Small intestine (tissue), 7 donors: ENCODE results near the gene SLC25A45. TPM values are rescaled to one million over a fixed set of nuclear protein-coding genes. Genes with fewer than 3 reads are reported as not detected.

Experiments used
- DNase-seq, 2 donors: peaks; one replicate each; pipeline versions ENCODE4 v3.0.0 to v3.0.0-alpha.2; 2013
- FAIRE-seq: peaks from 2 replicates; lab custom pipeline; 2012; peaks lifted over from hg19 to GRCh38; lab: Jason Lieb, UNC
- H3K27ac ChIP-seq, 3 donors: one replicate each; pipeline ENCODE4 v1.5.1; 2013; ENCODE audit warnings: low read length in 2 of 3, mild to moderate bottlenecking in 2 of 3, control low read depth in 1 of 3, inconsistent platforms in 1 of 3, low read depth in 1 of 3, moderate library complexity in 1 of 3
- H3K27me3 ChIP-seq, 3 donors: one replicate each; pipeline ENCODE4 v1.6.1; 2013; ENCODE audit warnings: low read length in 3 of 3, inconsistent platforms in 1 of 3; ENCODE audit not compliant: control insufficient read depth in 3 of 3, insufficient read depth in 3 of 3
- H3K36me3 ChIP-seq, 3 donors: one replicate each; pipeline ENCODE4 v1.6.1; 2013; ENCODE audit warnings: low read length in 3 of 3, inconsistent platforms in 1 of 3, low read depth in 1 of 3, mild to moderate bottlenecking in 1 of 3, moderate library complexity in 1 of 3; ENCODE audit not compliant: control insufficient read depth in 3 of 3, insufficient read depth in 2 of 3
- H3K4me1 ChIP-seq, 3 donors: one replicate each; pipeline ENCODE4 v1.6.1; 2013; ENCODE audit warnings: low read length in 2 of 3, inconsistent platforms in 1 of 3, low read depth in 1 of 3, mild to moderate bottlenecking in 1 of 3, moderate library complexity in 1 of 3; ENCODE audit not compliant: control insufficient read depth in 3 of 3, insufficient read depth in 2 of 3
- H3K4me3 ChIP-seq, 3 donors: one replicate each; pipeline ENCODE4 v1.5.1; 2013; ENCODE audit warnings: low read length in 3 of 3, control low read depth in 1 of 3, inconsistent platforms in 1 of 3, low read depth in 1 of 3, mild to moderate bottlenecking in 1 of 3, moderate library complexity in 1 of 3
- H3K9me3 ChIP-seq, 2 donors: one replicate each; pipeline ENCODE4 v1.6.1; 2013; ENCODE audit warnings: low read depth in 1 of 2, low read length in 1 of 2; ENCODE audit not compliant: control insufficient read depth in 2 of 2, insufficient read depth in 1 of 2
- WGBS, 3 donors: extraction: QIAGEN DNeasy Blood & Tissue Kit; methylation state at CpG; one replicate each; pipeline ENCODE4 v1.1.7; 2013; 5-methylcytosine and 5-hydroxymethylcytosine counted together
- polyA plus RNA-seq, 4 donors: library from polyadenylated mRNA; stranded (reverse) in 3 of 4; unstranded in 1 of 4; fragments of 200-250 nt in 3 of 4; fragments of 120-200 nt in 1 of 4; gene quantifications; one replicate each; pipeline versions ENCODE4 v1.2.1 to v1.2.3, GENCODE V29; 2013
- donor health status: healthy with polysubstance abuse.
- donor health status: control.
- donor health status: control.
- donor health status: Bipolar disorder and iron deficiency.
- donor health status: healthy.

The SLC25A45 gene
- polyA plus RNA-seq, 4 donors = 13.9 to 35.4 (median 22.1) TPM

- Histone ChIP-seq H3K27ac (no peak overlapping the region), H3K36me3 (no peaks in the 10 kb centered on the region), H3K9me3 (no peaks in the 10 kb centered on the region), H3K4me1 (peaks cover under 1 to 23% (median 4%) of the 10 kb centered on the region in 3 donors), H3K4me3 (no peak overlapping the region), H3K27me3 (no peaks in the 10 kb centered on the region)
- DNase-seq (no peak), FAIRE-seq (no peak)
- WGBS, 3 donors = 49 to 51% (median 50%) methylated on average over 2 of the region's 2 CpGs
These were observed 53.0 kb downstream of the SLC25A45 start for GRCh38 chr11:65329478-65329877.

DNA sequence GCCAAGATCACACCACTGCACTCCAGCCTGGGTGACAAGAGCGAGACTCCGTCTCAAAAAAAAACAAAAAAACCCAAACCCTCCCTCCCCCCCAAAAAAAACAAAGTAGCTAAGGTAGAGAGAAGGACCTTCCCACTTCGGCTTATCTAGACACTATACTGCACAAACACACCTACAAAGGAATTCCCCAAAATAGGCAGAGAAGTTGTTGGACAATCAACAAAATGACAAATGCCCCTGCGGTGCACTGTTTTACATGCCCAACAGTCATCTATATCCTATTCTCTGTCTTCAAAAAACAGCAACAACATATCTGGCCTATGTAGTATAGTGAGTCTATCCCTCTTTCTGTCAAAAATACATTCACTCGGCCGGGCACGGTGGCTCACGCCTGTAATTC, 55.4 kb downstream of the SLC25A45 start:
- Histone ChIP-seq H3K4me3 (no peak overlapping the region), H3K36me3 (peaks cover 0 to 17% (median 0%) of the 10 kb centered on the region in 3 donors), H3K27ac (no peak overlapping the region), H3K9me3 (no peaks in the 10 kb centered on the region), H3K27me3 (no peaks in the 10 kb centered on the region), H3K4me1 (peaks cover 0 to 23% (median 4%) of the 10 kb centered on the region in 3 donors)
- no peak for FAIRE-seq
- no peak for DNase-seq
- 48 to 81% (median 68%) methylated on average over 8 of the region's 8 CpGs for WGBS, 3 donors

DNA sequence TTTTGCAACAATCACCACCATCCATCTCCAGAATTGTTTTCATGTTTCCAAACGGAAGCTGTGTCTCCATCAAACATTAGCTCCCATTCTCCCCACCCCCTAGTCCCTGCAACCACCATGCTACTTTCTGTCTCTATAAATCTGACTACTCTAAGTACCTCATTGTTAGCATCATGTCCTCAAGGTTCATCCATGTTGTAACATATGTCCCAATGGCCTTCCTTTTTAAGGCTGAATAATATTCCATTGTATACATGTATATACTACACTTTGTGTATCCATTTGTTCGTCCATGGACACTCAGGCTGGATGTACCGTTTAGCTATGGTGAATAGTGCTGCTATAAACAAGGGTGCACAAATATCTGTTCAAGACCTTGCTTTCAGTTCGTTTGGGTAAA, 57.0 kb downstream of the SLC25A45 start:
- no peak for DNase-seq
- no peak for FAIRE-seq
- WGBS, 3 donors = 78 to 90% (median 84%) methylated on average over 4 of the region's 4 CpGs
- no peak overlapping the region for H3K4me3 ChIP-seq
- no peak overlapping the region for H3K27ac ChIP-seq
- peaks cover 3 to 32% (median 4%) of the 10 kb centered on the region in 3 donors for H3K36me3 ChIP-seq
- peaks cover 0 to 23% (median 4%) of the 10 kb centered on the region in 3 donors for H3K4me1 ChIP-seq
- H3K9me3 ChIP-seq = no peaks in the 10 kb centered on the region
- no peaks in the 10 kb centered on the region for H3K27me3 ChIP-seq

Other genes with a start within 250 kb of the SLC25A45 start
- 10 to 100 TPM; 10.5 to 34.4 (median 19.5) TPM for gene SYVN1, start 248.1 kb downstream of the SLC25A45 start, polyA plus RNA-seq
- gene SPDYC, start 212.4 kb downstream of the SLC25A45 start, polyA plus RNA-seq = under 1 TPM in 1 of 4 donors, not detected in 3; 0.13 TPM
- gene CAPN1, start 200.7 kb downstream of the SLC25A45 start, polyA plus RNA-seq = 100 to 1,000 TPM; 107 to 218 (median 205) TPM
- gene POLA2, start 120.7 kb downstream of the SLC25A45 start, polyA plus RNA-seq = 10 to 100 TPM in 2 of 4 donors, 1 to 10 TPM in 2; 1.3 to 14.8 (median 9.1) TPM
- 10 to 100 TPM; 10.4 to 39.4 (median 25.7) TPM for gene CDC42EP2, start 67.8 kb downstream of the SLC25A45 start, polyA plus RNA-seq
- 10 to 100 TPM; 12.5 to 45.0 (median 20.1) TPM for gene DPF2, start 48.8 kb downstream of the SLC25A45 start, polyA plus RNA-seq
- gene TIGD3, start 27.9 kb downstream of the SLC25A45 start, polyA plus RNA-seq = 1 to 10 TPM; 2.1 to 9.4 (median 3.8) TPM
- gene FRMD8, start 4.0 kb upstream of the SLC25A45 start, polyA plus RNA-seq = 10 to 100 TPM; 24.4 to 31.1 (median 26.9) TPM
- gene NEAT1, start 40.2 kb upstream of the SLC25A45 start, polyA plus RNA-seq = 1,000 to 10,000 TPM in 2 of 4 donors, 100 to 1,000 TPM in 2; 256 to 3,420 (median 1,041) TPM
- gene MALAT1, start 116.4 kb upstream of the SLC25A45 start, polyA plus RNA-seq = 100 to 1,000 TPM; 155 to 454 (median 226) TPM
- 10 to 100 TPM; 46.7 to 76.9 (median 61.0) TPM for gene SCYL1, start 142.4 kb upstream of the SLC25A45 start, polyA plus RNA-seq
- 10 to 100 TPM in 3 of 4 donors, 1 to 10 TPM in 1; 6.5 to 77.6 (median 21.3) TPM for gene LTBP3, start 175.7 kb upstream of the SLC25A45 start, polyA plus RNA-seq
- 10 to 100 TPM; 27.7 to 49.2 (median 35.0) TPM for gene ZNRD2, start 187.8 kb upstream of the SLC25A45 start, polyA plus RNA-seq
- gene FAM89B, start 189.9 kb upstream of the SLC25A45 start, polyA plus RNA-seq = 10 to 100 TPM; 15.9 to 39.2 (median 33.4) TPM
- 100 to 1,000 TPM in 1 of 4 donors, 10 to 100 TPM in 3; 36.1 to 131 (median 62.4) TPM for gene EHBP1L1, start 193.4 kb upstream of the SLC25A45 start, polyA plus RNA-seq
- gene KCNK7, start 213.2 kb upstream of the SLC25A45 start, polyA plus RNA-seq = 10 to 100 TPM in 1 of 4 donors, under 1 TPM in 2, not detected in 1; 0.84 to 31.1 (median 0.89) TPM
- 100 to 1,000 TPM in 2 of 4 donors, 10 to 100 TPM in 2; 66.4 to 180 (median 126) TPM for gene MAP3K11, start 231.6 kb upstream of the SLC25A45 start, polyA plus RNA-seq
- 10 to 100 TPM; 12.7 to 27.5 (median 22.1) TPM for gene PCNX3, start 233.1 kb upstream of the SLC25A45 start, polyA plus RNA-seq